Stimulated activated CD4-positive, alpha-beta T cell treated with anti-CD3 and anti-CD28 coated beads, Interleukin-1b, Interleukin-23, amount 100 ng/mL, for 24 hours (primary cell): ENCODE measurements around the gene NSUN2.
"Not testable (repeated sequence)": the region's sequence is repeated elsewhere in the genome, so short reads cannot be mapped to it uniquely, and the experiment has no call there.

Experiments used
- DNase-seq, 4 experiments: peaks; one replicate each; pipeline ENCODE4 v3.0.0-alpha.2; 2020; ENCODE audit warnings: low read depth in 4 of 4, low spot score in 1 of 4

The NSUN2 gene

GRCh38 chr5:6632888-6633468 is at the start of gene NSUN2, which contains the start of gene SRD5A1:
Gene NSUN2, minus strand, starts transcription at chr5:6633044. Its CDS starts 65 bp downstream, at chr5:6632979.
Gene SRD5A1, plus strand, starts transcription at chr5:6633440. Its CDS starts 137 bp downstream, at chr5:6633577.
- DNase-seq: peak; percentile 70 to 87 (median 87)

GRCh38 chr5:6682239-6682638 is 49.4 kb upstream of the NSUN2 start:
- DNase-seq: no peak

GRCh38 chr5:6681682-6682081 is 48.8 kb upstream of the NSUN2 start:
- no peak for DNase-seq

GRCh38 chr5:6680922-6681321 is 48.1 kb upstream of the NSUN2 start:
- DNase-seq: no peak

- no peak for DNase-seq
Measured at GRCh38 chr5:6678385-6678784, 45.5 kb upstream of the NSUN2 start.

GRCh38 chr5:6676702-6677101 is 43.9 kb upstream of the NSUN2 start:
- DNase-seq: no peak

GRCh38 chr5:6675784-6676491 is 43.1 kb upstream of the NSUN2 start:
- no peak for DNase-seq

GRCh38 chr5:6674886-6675285 is 42.0 kb upstream of the NSUN2 start:
- no peak for DNase-seq

GRCh38 chr5:6674421-6674820 is 41.6 kb upstream of the NSUN2 start:
- DNase-seq: no peak

GRCh38 chr5:6673963-6674362 is 41.1 kb upstream of the NSUN2 start:
- no peak for DNase-seq

- no peak for DNase-seq
Measured at GRCh38 chr5:6673031-6673430, 40.2 kb upstream of the NSUN2 start.

GRCh38 chr5:6668717-6669116 is 35.9 kb upstream of the NSUN2 start:
- DNase-seq: not testable (repeated sequence)

GRCh38 chr5:6667648-6668047 is 34.8 kb upstream of the NSUN2 start:
- no peak for DNase-seq

- DNase-seq: no peak
Measured at GRCh38 chr5:6666762-6667161, 33.9 kb upstream of the NSUN2 start.

- DNase-seq: no peak
Measured at GRCh38 chr5:6660688-6661087, 27.8 kb upstream of the NSUN2 start.

GRCh38 chr5:6659941-6660684 is 27.3 kb upstream of the NSUN2 start:
- DNase-seq: no peak

GRCh38 chr5:6656680-6657079 is 23.8 kb upstream of the NSUN2 start:
- DNase-seq: no peak

- DNase-seq: no peak
Measured at GRCh38 chr5:6655432-6655831, 22.6 kb upstream of the NSUN2 start.

GRCh38 chr5:6652025-6652424 is 19.2 kb upstream of the NSUN2 start:
- no peak for DNase-seq

GRCh38 chr5:6649681-6650080 is 16.8 kb upstream of the NSUN2 start:
- no peak for DNase-seq

- no peak for DNase-seq
Measured at GRCh38 chr5:6649186-6649585, 16.3 kb upstream of the NSUN2 start.
